IPS-18a (cell line): ENCODE measurements around the gene GAS7.

Source experiments
- H3K27ac ChIP-seq: one replicate; pipeline ENCODE4 v1.5.1; 2013; ENCODE audit warnings: low read length
- H3K27me3 ChIP-seq: one replicate; pipeline ENCODE4 v1.6.1; 2013; ENCODE audit warnings: mild to moderate bottlenecking, low read length; ENCODE audit not compliant: control insufficient read depth, insufficient read depth
- H3K36me3 ChIP-seq: one replicate; pipeline ENCODE4 v1.6.1; 2013; ENCODE audit warnings: low read depth, low read length; ENCODE audit not compliant: control insufficient read depth
- H3K4me1 ChIP-seq: one replicate; pipeline ENCODE4 v1.6.1; 2013; ENCODE audit warnings: low read depth, low read length; ENCODE audit not compliant: control insufficient read depth
- H3K4me3 ChIP-seq: one replicate; pipeline ENCODE4 v1.5.1; 2013; ENCODE audit warnings: low read length
- H3K9ac ChIP-seq: one replicate; pipeline ENCODE4 v1.6.1; 2013; ENCODE audit warnings: mild to moderate bottlenecking, low read length, moderate library complexity
- H3K9me3 ChIP-seq: one replicate; pipeline ENCODE4 v1.6.1; 2013; ENCODE audit warnings: low read depth, low read length; ENCODE audit not compliant: control insufficient read depth

Gene GAS7

DNA sequence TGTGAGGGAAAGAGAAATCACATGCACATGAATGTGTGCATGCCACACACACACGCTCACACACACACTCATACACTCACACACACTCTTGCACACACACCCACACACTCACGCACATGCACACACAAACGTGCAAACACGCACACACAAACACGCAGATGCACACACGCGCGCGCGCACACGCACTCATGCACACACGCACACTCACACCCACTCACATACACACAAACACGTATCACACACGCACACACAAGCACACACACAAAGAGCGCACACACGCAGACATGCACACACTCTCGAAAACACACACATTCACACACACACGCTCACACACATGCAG is 72.2 kb downstream of the GAS7 start:
- H3K36me3 ChIP-seq = no peaks in the 10 kb centered on the region
- peaks cover 8% of the 10 kb centered on the region for H3K4me1 ChIP-seq
- no peaks in the 10 kb centered on the region for H3K9me3 ChIP-seq
- no peak overlapping the region for H3K27ac ChIP-seq
- no peak overlapping the region for H3K4me3 ChIP-seq
- H3K27me3 ChIP-seq = no peaks in the 10 kb centered on the region
- no peak overlapping the region for H3K9ac ChIP-seq

GRCh38 chr17:10125531-10126275 is 72.7 kb downstream of the GAS7 start:
- H3K9me3 ChIP-seq = no peaks in the 10 kb centered on the region
- no peak overlapping the region for H3K9ac ChIP-seq
- H3K27me3 ChIP-seq = no peaks in the 10 kb centered on the region
- H3K36me3 ChIP-seq = no peaks in the 10 kb centered on the region
- H3K4me1 ChIP-seq = peaks cover 8% of the 10 kb centered on the region
- H3K27ac ChIP-seq = no peak overlapping the region
- H3K4me3 ChIP-seq = no peak overlapping the region

- Histone ChIP-seq H3K4me1 (peaks cover 24% of the 10 kb centered on the region), H3K4me3 (no peak overlapping the region), H3K9ac (no peak overlapping the region)
Observed at GRCh38 chr17:10123093-10123492, 75.3 kb downstream of the GAS7 start.

DNA sequence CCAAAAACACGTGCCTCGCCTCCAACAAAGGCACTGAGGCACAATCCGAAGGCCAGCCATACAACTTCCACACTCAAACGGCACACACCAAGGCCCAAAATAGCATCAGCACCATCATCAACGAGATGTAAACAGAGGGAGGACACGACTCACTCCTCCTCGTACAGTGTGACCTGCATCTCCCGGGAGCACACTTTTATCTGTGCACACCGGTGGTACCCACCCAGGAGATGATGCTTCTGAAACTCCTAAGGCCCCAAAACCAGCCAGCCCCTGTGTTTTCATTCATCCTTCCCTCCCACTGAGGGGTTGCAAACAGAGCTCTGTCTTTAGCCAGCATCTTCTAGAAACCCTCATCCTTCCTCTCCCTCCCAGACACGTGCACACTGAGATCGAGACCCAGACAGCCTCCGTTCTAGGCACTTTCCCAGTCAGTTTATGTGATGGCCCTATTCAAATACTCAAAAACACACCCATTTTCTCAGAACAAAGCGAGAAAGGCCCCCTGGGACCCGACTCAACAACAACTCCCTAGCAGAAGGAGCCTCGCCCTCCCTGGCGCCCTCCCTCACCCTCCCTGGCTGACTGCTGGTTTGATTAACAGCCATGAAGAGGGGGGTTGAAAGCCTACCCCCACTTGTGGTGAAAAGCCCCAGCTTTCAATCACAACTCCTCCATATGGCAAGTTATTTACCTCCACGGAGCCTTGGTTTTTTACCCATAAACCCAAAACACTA is 76.3 kb downstream of the GAS7 start:
- Histone ChIP-seq H3K4me3 (no peak overlapping the region), H3K9ac (no peak overlapping the region), H3K4me1 (peaks cover 29% of the 10 kb centered on the region), H3K9me3 (no peaks in the 10 kb centered on the region), H3K27me3 (no peaks in the 10 kb centered on the region), H3K27ac (no peak overlapping the region), H3K36me3 (no peaks in the 10 kb centered on the region)

More at GRCh38 chr17:10123093-10123492, 75.3 kb downstream of the GAS7 start:
- no peak overlapping the region for H3K27ac ChIP-seq
- no peaks in the 10 kb centered on the region for H3K27me3 ChIP-seq
- no peaks in the 10 kb centered on the region for H3K9me3 ChIP-seq
- H3K36me3 ChIP-seq = no peaks in the 10 kb centered on the region

DNA sequence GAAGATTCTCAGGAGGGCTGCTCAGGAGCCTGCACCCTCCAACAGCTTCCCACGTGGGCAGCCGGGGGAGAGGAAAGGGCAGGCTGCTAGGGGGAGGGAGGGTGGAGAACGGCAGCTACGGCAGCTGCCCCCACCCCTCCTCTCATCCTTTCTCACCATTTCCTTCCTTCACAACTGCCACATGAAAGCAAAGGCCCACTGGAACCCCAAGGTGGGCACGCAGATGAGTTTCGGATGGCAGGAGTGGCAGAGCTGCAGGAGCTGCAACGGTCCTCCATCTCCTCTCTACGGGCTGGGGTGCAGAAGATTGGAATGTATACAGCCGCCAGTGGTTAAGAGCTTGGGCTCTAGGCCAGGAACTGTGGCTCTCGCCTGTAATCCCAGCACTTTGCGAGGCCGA is 77.7 kb downstream of the GAS7 start:
- no peaks in the 10 kb centered on the region for H3K27me3 ChIP-seq
- peaks cover 23% of the 10 kb centered on the region for H3K4me1 ChIP-seq
- no peak overlapping the region for H3K27ac ChIP-seq

DNA sequence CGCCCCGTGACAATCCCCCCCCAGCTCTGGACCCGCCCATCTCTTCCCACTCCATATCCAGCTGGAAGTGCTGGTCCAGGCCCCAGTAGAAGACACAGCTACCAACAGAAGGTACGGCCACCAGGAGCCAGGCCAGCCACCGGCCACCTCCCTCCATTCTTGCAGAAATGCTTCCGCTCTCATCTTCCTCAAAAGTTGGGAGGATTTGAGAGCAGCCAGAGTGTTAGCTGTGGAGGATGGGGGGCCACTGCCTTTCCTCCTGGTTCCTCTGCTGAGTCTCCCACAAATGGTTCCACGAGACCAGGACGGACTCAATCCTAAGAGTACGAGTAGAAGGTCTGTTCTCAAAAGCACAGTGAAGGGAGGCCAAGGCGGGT is 78.3 kb downstream of the GAS7 start:
- H3K36me3 ChIP-seq = no peaks in the 10 kb centered on the region
- no peak overlapping the region for H3K27ac ChIP-seq
- H3K27me3 ChIP-seq = no peaks in the 10 kb centered on the region
- H3K4me3 ChIP-seq = no peak overlapping the region
- H3K9ac ChIP-seq = no peak overlapping the region
- no peaks in the 10 kb centered on the region for H3K9me3 ChIP-seq
- H3K4me1 ChIP-seq = peaks cover 23% of the 10 kb centered on the region

More for the DNA sequence above, 77.7 kb downstream of the GAS7 start:
- Histone ChIP-seq H3K9me3 (no peaks in the 10 kb centered on the region), H3K4me3 (no peak overlapping the region), H3K9ac (no peak overlapping the region), H3K36me3 (no peaks in the 10 kb centered on the region)

GRCh38 chr17:10119203-10120108 is 79.0 kb downstream of the GAS7 start:
- Histone ChIP-seq H3K27ac (no peak overlapping the region), H3K4me3 (no peak overlapping the region), H3K4me1 (peaks cover 23% of the 10 kb centered on the region), H3K9ac (no peak overlapping the region), H3K27me3 (no peaks in the 10 kb centered on the region), H3K36me3 (no peaks in the 10 kb centered on the region), H3K9me3 (no peaks in the 10 kb centered on the region)

DNA sequence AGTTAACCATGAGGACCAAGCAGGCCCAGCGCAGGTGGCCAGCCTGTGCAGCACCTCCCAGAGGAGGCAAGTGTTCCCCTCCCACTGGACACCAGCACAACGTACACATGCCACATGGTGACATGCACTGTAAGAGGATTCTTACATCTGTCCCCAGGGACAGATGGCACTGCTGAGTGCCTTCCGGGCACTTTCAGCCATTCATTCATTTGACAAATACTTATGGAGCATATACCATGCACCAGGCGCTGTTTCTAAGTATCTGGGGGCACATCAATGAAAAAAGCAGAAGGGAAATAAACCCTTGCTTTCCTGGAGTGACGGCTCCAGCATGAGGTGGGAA is 79.6 kb downstream of the GAS7 start:
- no peak overlapping the region for H3K27ac ChIP-seq
- H3K9ac ChIP-seq = no peak overlapping the region
- H3K4me1 ChIP-seq = peaks cover 23% of the 10 kb centered on the region
- no peak overlapping the region for H3K4me3 ChIP-seq
- H3K9me3 ChIP-seq = no peaks in the 10 kb centered on the region
- H3K27me3 ChIP-seq = no peaks in the 10 kb centered on the region
- no peaks in the 10 kb centered on the region for H3K36me3 ChIP-seq

DNA sequence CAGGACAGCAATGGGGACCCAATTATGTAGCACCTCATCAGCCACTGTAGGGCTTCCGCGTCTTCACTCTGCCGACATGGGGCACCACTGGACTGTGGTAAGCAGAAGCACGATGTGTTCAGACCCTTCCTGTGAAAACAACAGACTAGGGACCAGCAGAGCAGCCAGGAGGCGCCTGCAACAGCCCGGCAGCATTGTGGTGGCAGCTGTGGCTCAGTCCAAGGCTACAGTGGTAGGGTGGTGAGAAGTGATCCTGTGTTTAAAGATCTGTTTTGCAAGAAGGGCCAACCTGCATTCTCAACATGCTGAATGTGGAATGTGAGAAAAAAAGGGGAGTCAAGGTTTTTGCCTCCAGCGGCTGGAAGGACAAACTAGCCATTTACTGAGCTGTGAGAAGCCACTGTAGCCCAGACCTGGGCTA is 80.8 kb downstream of the GAS7 start:
- Histone ChIP-seq H3K36me3 (no peaks in the 10 kb centered on the region), H3K27ac (no peak overlapping the region), H3K4me3 (no peak overlapping the region), H3K27me3 (no peaks in the 10 kb centered on the region), H3K9ac (no peak overlapping the region), H3K4me1 (peaks cover 23% of the 10 kb centered on the region), H3K9me3 (no peaks in the 10 kb centered on the region)

DNA sequence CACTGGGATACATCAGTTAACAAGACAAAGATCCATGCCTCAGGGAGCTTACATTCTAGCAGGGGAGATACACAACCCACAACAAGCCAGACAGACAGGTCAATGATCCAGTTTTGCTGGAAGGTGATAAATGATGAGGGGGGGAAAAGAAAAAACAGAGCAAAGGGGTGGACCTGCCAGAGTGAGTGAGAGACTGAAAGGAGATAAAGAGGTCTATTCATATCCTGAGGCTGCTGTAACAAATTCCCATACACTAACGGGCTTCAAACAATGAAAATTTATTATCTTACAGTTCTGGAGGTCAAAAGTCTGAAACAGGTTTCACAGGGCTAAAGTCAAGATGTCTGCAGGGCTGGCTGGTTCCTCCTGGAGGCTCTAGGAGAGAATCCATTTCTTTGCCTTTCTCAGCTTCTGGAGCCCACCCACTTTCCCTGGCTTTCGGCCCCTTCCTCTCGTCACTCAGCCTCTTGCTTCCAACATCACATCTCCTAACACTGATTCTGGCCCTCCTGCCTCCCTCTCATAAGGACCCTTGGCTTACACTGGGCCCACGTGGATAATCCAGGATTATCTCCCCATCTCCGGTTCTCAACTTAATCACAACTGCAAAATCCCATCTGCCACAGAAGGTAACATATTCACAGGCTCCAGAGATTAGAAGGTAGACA is 81.5 kb downstream of the GAS7 start:
- no peak overlapping the region for H3K27ac ChIP-seq
- H3K4me1 ChIP-seq = peaks cover 23% of the 10 kb centered on the region
- H3K36me3 ChIP-seq = no peaks in the 10 kb centered on the region

GRCh38 chr17:10116267-10116666 is 82.1 kb downstream of the GAS7 start:
- H3K4me1 ChIP-seq = peaks cover 23% of the 10 kb centered on the region

More for the DNA sequence above, 81.5 kb downstream of the GAS7 start:
- no peaks in the 10 kb centered on the region for H3K9me3 ChIP-seq
- H3K9ac ChIP-seq = no peak overlapping the region
- no peaks in the 10 kb centered on the region for H3K27me3 ChIP-seq
- H3K4me3 ChIP-seq = no peak overlapping the region

More at GRCh38 chr17:10116267-10116666, 82.1 kb downstream of the GAS7 start:
- Histone ChIP-seq H3K4me3 (no peak overlapping the region), H3K27me3 (no peaks in the 10 kb centered on the region), H3K9me3 (no peaks in the 10 kb centered on the region), H3K27ac (no peak overlapping the region), H3K36me3 (no peaks in the 10 kb centered on the region), H3K9ac (no peak overlapping the region)
